Measurements from ENCODE around the gene BHLHE41. TPM values are rescaled to one million over a fixed set of nuclear protein-coding genes. Genes with fewer than 3 reads are reported as not detected.

Gene BHLHE41
- polyA plus RNA-seq, 1 of the 3 experiments (the other 2 are of a cell fraction), result 16.1 TPM

- no peak for TF ChIP-seq CHD2 (IDR thresholded peaks at IDR 0.05; ENCODE audit: low read length, partially characterized antibody)
- no peak for TF ChIP-seq RAD21 (IDR thresholded peaks at IDR 0.05; ENCODE audit: low read length)
- TF ChIP-seq GATA2 (CRISPR knock-in tag; IDR thresholded peaks at IDR 0.05), result no peak
- TF ChIP-seq JUND (IDR thresholded peaks at IDR 0.05), result peak; percentile 57
- no peak for TF ChIP-seq TAF1 (IDR thresholded peaks at IDR 0.05; ENCODE audit: borderline replicate concordance, low read depth, low read length)
- TF ChIP-seq NRF1 (IDR thresholded peaks at IDR 0.05; ENCODE audit: low read depth, low read length), result no peak
- TF ChIP-seq EP300 (IDR thresholded peaks at IDR 0.05; ENCODE audit: borderline replicate concordance in 1 of 2, low read depth in 1 of 2, low read length in 1 of 2), result 0 out of 4 replicates have a peak, but pooled peaks of 1 of the 2 experiments have one; percentile 33
- peak; percentile 59 for TF ChIP-seq PBX3 (IDR thresholded peaks at IDR 0.05)
- TF ChIP-seq NFIC (IDR thresholded peaks at IDR 0.05; ENCODE audit: borderline replicate concordance), result peak; percentile 73
- TF ChIP-seq TCF12 (IDR thresholded peaks at IDR 0.05), result peak; percentile 91
- Histone ChIP-seq H3K27ac (ENCODE audit: low read depth in 2 of 2, low read length in 1 of 2) (no peak overlapping the region), H3K27me3 (ENCODE audit: insufficient read depth) (no peaks in the 10 kb centered on the region), H3K79me2 (ENCODE audit: insufficient read depth) (peaks cover 12% of the 10 kb centered on the region), H3F3A (replicated peaks; ENCODE audit: insufficient read depth) (peaks cover 13% of the 10 kb centered on the region), H3K9ac (no peak overlapping the region), H3K9me3 (no peaks in the 10 kb centered on the region), H3K4me3 (ENCODE audit: low read depth in 2 of 2, low read length in 1 of 2) (no peak overlapping the region), H3K36me3 (replicated peaks in 1 of 2; ENCODE audit: control insufficient read depth in 1 of 2, insufficient read depth in 2 of 2, low read length in 1 of 2) (no peaks in the 10 kb centered on the region), H3K4me1 (ENCODE audit: control insufficient read depth in 1 of 2, insufficient read depth in 2 of 2, low read depth in 1 of 2, low read length in 1 of 2) (peaks cover 5 to 16% of the 10 kb centered on the region in 2 experiments; a peak in 3 of 4 replicates), H3K4me2 (peak overlapping the region; percentile 98), H2AFZ (ENCODE audit: low read depth) (no peak overlapping the region), H3K9me2 (no peaks in the 10 kb centered on the region), H4K20me1 (ENCODE audit: insufficient read depth) (no peaks in the 10 kb centered on the region)
- ChIA-PET POLR2A (no interaction called here), CTCF (interaction anchor here (0.6 to 2.4 kb wide), 6 partner anchors 9 to 829 kb away, joined by 3 to 11 read pairs (median 4); no protein-coding TSS in a partner anchor)
- DNase-seq, result no peak
Measured at GRCh38 chr12:26128168-26128567, 3.3 kb upstream of the BHLHE41 start.

- Histone ChIP-seq H3K27ac (ENCODE audit: low read depth in 2 of 2, low read length in 1 of 2) (peak overlapping the region in 1 of 2 experiments; percentile 96; a peak in 1 of 4 replicates), H3K9ac (peak overlapping the region; percentile 97), H3K9me3 (no peaks in the 10 kb centered on the region), H3K4me1 (ENCODE audit: control insufficient read depth in 1 of 2, insufficient read depth in 2 of 2, low read depth in 1 of 2, low read length in 1 of 2) (peaks cover 5 to 21% of the 10 kb centered on the region in 2 experiments; a peak in 3 of 4 replicates), H3K4me3 (ENCODE audit: low read depth in 2 of 2, low read length in 1 of 2) (no peak overlapping the region), H3K9me2 (no peaks in the 10 kb centered on the region), H3K27me3 (ENCODE audit: insufficient read depth) (no peaks in the 10 kb centered on the region), H4K20me1 (ENCODE audit: insufficient read depth) (no peaks in the 10 kb centered on the region), H3K79me2 (ENCODE audit: insufficient read depth) (peaks cover 12% of the 10 kb centered on the region), H2AFZ (ENCODE audit: low read depth) (no peak overlapping the region), H3F3A (replicated peaks; ENCODE audit: insufficient read depth) (peaks cover 13% of the 10 kb centered on the region), H3K36me3 (replicated peaks in 1 of 2; ENCODE audit: control insufficient read depth in 1 of 2, insufficient read depth in 2 of 2, low read length in 1 of 2) (no peaks in the 10 kb centered on the region), H3K4me2 (peak overlapping the region; percentile 98)
- CTCF ChIA-PET, result interaction anchor here (0.9 to 2.4 kb wide), 5 partner anchors 8 to 525 kb away, joined by 3 to 11 read pairs (median 5); no protein-coding TSS in a partner anchor
- no peak for DNase-seq
- WGBS (ENCODE audit: low lambda C conversion rate), result 95% methylated on average over 2 of the region's 2 CpGs
- POLR2A ChIA-PET, result no interaction called here
- TF ChIP-seq ELF1 (IDR thresholded peaks at IDR 0.05) (no peak), SIN3A (IDR thresholded peaks at IDR 0.05; ENCODE audit: borderline replicate concordance, low read depth, low read length) (no peak), MXI1 (IDR thresholded peaks at IDR 0.05; ENCODE audit: low read depth, low read length) (no peak), POLR2AphosphoS5 (IDR thresholded peaks at IDR 0.05; ENCODE audit: low read depth, low read length) (no peak), FOSL2 (IDR thresholded peaks at IDR 0.05; ENCODE audit: borderline replicate concordance, low read depth) (no peak), EP300 (IDR thresholded peaks at IDR 0.05; ENCODE audit: borderline replicate concordance in 1 of 2, low read depth in 1 of 2, low read length in 1 of 2) (no peak), TCF12 (IDR thresholded peaks at IDR 0.05) (no peak), EZH2phosphoT487 (IDR thresholded peaks at IDR 0.05; ENCODE audit: borderline replicate concordance, low read depth) (no peak), USF2 (IDR thresholded peaks at IDR 0.05; ENCODE audit: borderline replicate concordance, low read depth, low read length) (no peak), TEAD4 (IDR thresholded peaks at IDR 0.05; ENCODE audit: borderline replicate concordance, insufficient read depth) (no peak), PBX3 (IDR thresholded peaks at IDR 0.05) (no peak)
- TF ChIP-seq, protein P1, sequence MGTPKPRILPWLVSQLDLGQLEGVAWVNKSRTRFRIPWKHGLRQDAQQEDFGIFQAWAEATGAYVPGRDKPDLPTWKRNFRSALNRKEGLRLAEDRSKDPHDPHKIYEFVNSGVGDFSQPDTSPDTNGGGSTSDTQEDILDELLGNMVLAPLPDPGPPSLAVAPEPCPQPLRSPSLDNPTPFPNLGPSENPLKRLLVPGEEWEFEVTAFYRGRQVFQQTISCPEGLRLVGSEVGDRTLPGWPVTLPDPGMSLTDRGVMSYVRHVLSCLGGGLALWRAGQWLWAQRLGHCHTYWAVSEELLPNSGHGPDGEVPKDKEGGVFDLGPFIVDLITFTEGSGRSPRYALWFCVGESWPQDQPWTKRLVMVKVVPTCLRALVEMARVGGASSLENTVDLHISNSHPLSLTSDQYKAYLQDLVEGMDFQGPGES (IDR thresholded peaks at IDR 0.05; ENCODE audit: low read depth, low read length), result no peak
Measured at GRCh38 chr12:26127404-26127803, 2.6 kb upstream of the BHLHE41 start.
